Ishikawa (cell line): ENCODE results near the gene PRRG3.

Experiments used
- CEBPB ChIP-seq: IDR thresholded peaks from 2 replicates; pipeline ENCODE4 v1.6.1; 2012
- CREB1 ChIP-seq: IDR thresholded peaks from 2 replicates; pipeline ENCODE4 v1.6.1; 2012; ENCODE audit warnings: low read depth
- EGR1 ChIP-seq: IDR thresholded peaks from 2 replicates; pipeline ENCODE4 v1.6.1; 2012
- FOXM1 ChIP-seq: IDR thresholded peaks from 2 replicates; pipeline ENCODE4 v1.6.1; 2012; ENCODE audit warnings: low read depth, borderline replicate concordance
- NFIC ChIP-seq: IDR thresholded peaks from 2 replicates; pipeline ENCODE4 v1.6.1; 2012
- RAD21 ChIP-seq: IDR thresholded peaks from 2 replicates; pipeline ENCODE4 v1.6.1; 2012; ENCODE audit warnings: low read depth
- TAF1 ChIP-seq: IDR thresholded peaks from 2 replicates; pipeline ENCODE4 v1.6.1; 2012; ENCODE audit warnings: low read depth, mild to moderate bottlenecking
- TEAD4 ChIP-seq: IDR thresholded peaks from 2 replicates; pipeline ENCODE4 v1.6.1; 2012
- TF ChIP-seq, protein P1 (sequence below): IDR thresholded peaks from 2 replicates; pipeline ENCODE4 v1.6.1; 2012; ENCODE audit warnings: low read depth, mild to moderate bottlenecking
- TF ChIP-seq, protein P2 (sequence below): IDR thresholded peaks from 2 replicates; pipeline ENCODE4 v1.6.1; 2012

DNA sequence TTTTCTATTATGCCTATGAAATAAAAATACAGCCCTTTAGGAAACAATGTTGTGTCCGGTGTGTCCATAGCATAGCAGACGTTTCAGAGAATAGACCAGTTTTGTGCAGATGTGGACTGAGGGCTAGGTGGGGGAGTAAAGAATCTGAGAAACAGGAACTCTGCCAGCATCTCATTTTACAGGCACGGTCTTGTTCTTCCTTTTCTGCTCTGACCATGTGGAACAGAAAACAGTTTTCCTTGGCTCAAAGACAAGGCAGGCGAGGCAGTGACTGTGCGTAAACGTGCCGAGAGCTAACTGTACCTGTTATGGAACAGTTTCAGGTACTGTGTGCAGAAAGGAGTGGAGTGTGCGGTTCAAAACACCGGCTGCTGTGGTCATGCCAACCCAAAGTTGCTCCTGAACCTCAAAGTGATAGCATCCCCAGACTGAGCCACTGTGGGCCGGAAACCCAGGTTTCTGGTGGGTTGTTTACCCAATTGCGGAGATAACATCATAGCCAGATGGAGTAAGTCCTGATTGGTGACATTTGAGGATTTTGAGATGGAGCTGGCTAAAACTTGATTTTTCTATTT lies 59.5 kb downstream of the PRRG3 start:
- TF ChIP-seq NFIC = no peak
- no peak for TF ChIP-seq CREB1
- TF ChIP-seq, protein P1, sequence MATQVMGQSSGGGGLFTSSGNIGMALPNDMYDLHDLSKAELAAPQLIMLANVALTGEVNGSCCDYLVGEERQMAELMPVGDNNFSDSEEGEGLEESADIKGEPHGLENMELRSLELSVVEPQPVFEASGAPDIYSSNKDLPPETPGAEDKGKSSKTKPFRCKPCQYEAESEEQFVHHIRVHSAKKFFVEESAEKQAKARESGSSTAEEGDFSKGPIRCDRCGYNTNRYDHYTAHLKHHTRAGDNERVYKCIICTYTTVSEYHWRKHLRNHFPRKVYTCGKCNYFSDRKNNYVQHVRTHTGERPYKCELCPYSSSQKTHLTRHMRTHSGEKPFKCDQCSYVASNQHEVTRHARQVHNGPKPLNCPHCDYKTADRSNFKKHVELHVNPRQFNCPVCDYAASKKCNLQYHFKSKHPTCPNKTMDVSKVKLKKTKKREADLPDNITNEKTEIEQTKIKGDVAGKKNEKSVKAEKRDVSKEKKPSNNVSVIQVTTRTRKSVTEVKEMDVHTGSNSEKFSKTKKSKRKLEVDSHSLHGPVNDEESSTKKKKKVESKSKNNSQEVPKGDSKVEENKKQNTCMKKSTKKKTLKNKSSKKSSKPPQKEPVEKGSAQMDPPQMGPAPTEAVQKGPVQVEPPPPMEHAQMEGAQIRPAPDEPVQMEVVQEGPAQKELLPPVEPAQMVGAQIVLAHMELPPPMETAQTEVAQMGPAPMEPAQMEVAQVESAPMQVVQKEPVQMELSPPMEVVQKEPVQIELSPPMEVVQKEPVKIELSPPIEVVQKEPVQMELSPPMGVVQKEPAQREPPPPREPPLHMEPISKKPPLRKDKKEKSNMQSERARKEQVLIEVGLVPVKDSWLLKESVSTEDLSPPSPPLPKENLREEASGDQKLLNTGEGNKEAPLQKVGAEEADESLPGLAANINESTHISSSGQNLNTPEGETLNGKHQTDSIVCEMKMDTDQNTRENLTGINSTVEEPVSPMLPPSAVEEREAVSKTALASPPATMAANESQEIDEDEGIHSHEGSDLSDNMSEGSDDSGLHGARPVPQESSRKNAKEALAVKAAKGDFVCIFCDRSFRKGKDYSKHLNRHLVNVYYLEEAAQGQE = no peak
- no peak for TF ChIP-seq RAD21
- TF ChIP-seq EGR1 = no peak
- TF ChIP-seq TAF1 = no peak
- TF ChIP-seq FOXM1 = no peak
- TF ChIP-seq, protein P2, sequence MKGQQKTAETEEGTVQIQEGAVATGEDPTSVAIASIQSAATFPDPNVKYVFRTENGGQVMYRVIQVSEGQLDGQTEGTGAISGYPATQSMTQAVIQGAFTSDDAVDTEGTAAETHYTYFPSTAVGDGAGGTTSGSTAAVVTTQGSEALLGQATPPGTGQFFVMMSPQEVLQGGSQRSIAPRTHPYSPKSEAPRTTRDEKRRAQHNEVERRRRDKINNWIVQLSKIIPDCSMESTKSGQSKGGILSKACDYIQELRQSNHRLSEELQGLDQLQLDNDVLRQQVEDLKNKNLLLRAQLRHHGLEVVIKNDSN = no peak
- TF ChIP-seq CEBPB = no peak
- no peak for TF ChIP-seq TEAD4
